Ectodermal cell (in vitro differentiated cells): ENCODE measurements around the gene TXNIP.

Experiments
- H3K27ac ChIP-seq: 2 replicates; pipeline ENCODE4 v1.7.0; 2013; ENCODE audit warnings: mild to moderate bottlenecking, low read depth, low read length; ENCODE audit not compliant: insufficient read depth, poor library complexity, severe bottlenecking
- H3K27me3 ChIP-seq: 2 replicates; pipeline ENCODE4 v1.7.0; 2013; ENCODE audit warnings: mild to moderate bottlenecking, low read length; ENCODE audit not compliant: insufficient read depth, control insufficient read depth, poor library complexity, severe bottlenecking
- H3K36me3 ChIP-seq: one replicate; pipeline ENCODE4 v1.7.0; 2013; ENCODE audit warnings: low read length; ENCODE audit not compliant: control insufficient read depth, insufficient read depth
- H3K4me1 ChIP-seq: one replicate; pipeline ENCODE4 v1.7.0; 2013; ENCODE audit warnings: low read length; ENCODE audit not compliant: control insufficient read depth, insufficient read depth
- H3K4me3 ChIP-seq: 2 replicates; pipeline ENCODE4 v1.7.0; 2013; ENCODE audit warnings: low read depth, low read length, control low read depth; ENCODE audit not compliant: insufficient read depth
- H3K9me3 ChIP-seq: 2 replicates; pipeline ENCODE4 v1.7.0; 2013; ENCODE audit warnings: mild to moderate bottlenecking, low read length, moderate library complexity; ENCODE audit not compliant: control insufficient read depth
- WGBS, 2 experiments: methylation state at CpG; one replicate each; pipeline ENCODE4 v1.1.7; 2013; ENCODE audit warnings: missing lambda C conversion rate in 2 of 2; 5-methylcytosine and 5-hydroxymethylcytosine counted together

Gene TXNIP

GRCh38 chr1:145994391-145995120 is 1.8 kb downstream of the TXNIP start:
- H3K4me3 ChIP-seq: peak overlapping the region; percentile 97
- WGBS, 2 experiments: 91 to 94% methylated on average over 10 of the region's 10 CpGs
- peaks cover 15% of the 10 kb centered on the region for H3K4me1 ChIP-seq
- peaks cover 24% of the 10 kb centered on the region for H3K36me3 ChIP-seq
- no peak overlapping the region for H3K27ac ChIP-seq
- no peaks in the 10 kb centered on the region for H3K9me3 ChIP-seq
- no peaks in the 10 kb centered on the region for H3K27me3 ChIP-seq

- peaks cover 15% of the 10 kb centered on the region for H3K4me1 ChIP-seq
- no peak overlapping the region for H3K27ac ChIP-seq
- H3K27me3 ChIP-seq: no peaks in the 10 kb centered on the region
- H3K36me3 ChIP-seq: peaks cover 24% of the 10 kb centered on the region
- 94 to 97% methylated on average over 6 of the region's 6 CpGs for WGBS, 2 experiments
- H3K9me3 ChIP-seq: no peaks in the 10 kb centered on the region
- H3K4me3 ChIP-seq: peak overlapping the region; percentile 97
These were observed 2.6 kb downstream of the TXNIP start for GRCh38 chr1:145993618-145994390.

DNA sequence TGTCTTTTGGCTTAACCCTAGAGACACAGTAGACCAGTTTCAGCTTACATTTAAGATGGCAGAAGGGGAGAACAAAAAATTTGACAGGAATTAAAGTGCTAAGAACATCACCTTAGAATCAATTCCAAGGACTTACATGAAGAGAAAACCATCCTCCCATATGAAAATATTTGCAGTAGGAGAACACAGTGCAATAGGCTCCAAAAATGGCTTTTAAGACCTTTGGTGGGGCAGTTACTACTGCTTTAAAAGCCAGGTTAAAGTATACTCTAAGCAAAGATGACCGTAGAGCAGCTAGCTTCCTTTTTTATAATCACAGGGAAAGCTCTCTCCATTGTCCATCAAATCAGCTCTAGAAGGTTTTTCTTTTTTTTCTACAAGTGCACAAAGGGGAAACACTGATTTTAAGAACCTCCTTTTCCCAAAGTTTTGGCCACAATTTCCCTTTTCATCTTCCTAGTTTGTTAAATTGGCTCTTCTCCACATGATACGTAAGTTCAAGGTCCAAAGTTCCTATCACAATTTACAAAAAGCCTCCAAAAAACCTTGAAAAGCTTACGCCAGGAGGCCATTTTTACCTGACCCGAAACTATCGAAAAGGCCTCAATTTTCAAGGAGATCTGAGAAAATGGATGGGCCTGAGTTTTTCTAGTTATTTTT is 3.3 kb downstream of the TXNIP start:
- Histone ChIP-seq H3K27me3 (no peaks in the 10 kb centered on the region), H3K4me3 (peak overlapping the region; percentile 97), H3K27ac (no peak overlapping the region), H3K9me3 (no peaks in the 10 kb centered on the region), H3K4me1 (peaks cover 15% of the 10 kb centered on the region), H3K36me3 (peaks cover 24% of the 10 kb centered on the region)
- WGBS, 2 experiments: 95 to 96% methylated on average over 5 of the region's 5 CpGs

- H3K4me3 ChIP-seq: no peak overlapping the region
- 90 to 100% methylated on average over 1 of the region's 1 CpG for WGBS, 2 experiments
- H3K27ac ChIP-seq: no peak overlapping the region
These were observed 3.9 kb downstream of the TXNIP start for GRCh38 chr1:145992502-145992936.

GRCh38 chr1:145991735-145992412 is 4.5 kb downstream of the TXNIP start:
- Histone ChIP-seq H3K27me3 (no peaks in the 10 kb centered on the region), H3K27ac (no peak overlapping the region), H3K9me3 (no peaks in the 10 kb centered on the region), H3K4me3 (no peak overlapping the region), H3K36me3 (peaks cover 24% of the 10 kb centered on the region), H3K4me1 (peaks cover 8% of the 10 kb centered on the region)
- WGBS, 2 experiments: 91 to 93% methylated on average over 8 to 10 of the region's 10 CpGs

More at GRCh38 chr1:145992502-145992936, 3.9 kb downstream of the TXNIP start:
- Histone ChIP-seq H3K36me3 (peaks cover 24% of the 10 kb centered on the region), H3K27me3 (no peaks in the 10 kb centered on the region), H3K4me1 (peaks cover 12% of the 10 kb centered on the region), H3K9me3 (no peaks in the 10 kb centered on the region)

GRCh38 chr1:145990249-145990855 is 6.0 kb downstream of the TXNIP start:
- Histone ChIP-seq H3K9me3 (no peaks in the 10 kb centered on the region), H3K27ac (peak overlapping the region; percentile 29), H3K27me3 (no peaks in the 10 kb centered on the region), H3K4me3 (no peak overlapping the region), H3K36me3 (peaks cover 24% of the 10 kb centered on the region), H3K4me1 (peaks cover 16% of the 10 kb centered on the region)
- WGBS, 2 experiments: 92 to 93% methylated on average over 7 of the region's 7 CpGs

DNA sequence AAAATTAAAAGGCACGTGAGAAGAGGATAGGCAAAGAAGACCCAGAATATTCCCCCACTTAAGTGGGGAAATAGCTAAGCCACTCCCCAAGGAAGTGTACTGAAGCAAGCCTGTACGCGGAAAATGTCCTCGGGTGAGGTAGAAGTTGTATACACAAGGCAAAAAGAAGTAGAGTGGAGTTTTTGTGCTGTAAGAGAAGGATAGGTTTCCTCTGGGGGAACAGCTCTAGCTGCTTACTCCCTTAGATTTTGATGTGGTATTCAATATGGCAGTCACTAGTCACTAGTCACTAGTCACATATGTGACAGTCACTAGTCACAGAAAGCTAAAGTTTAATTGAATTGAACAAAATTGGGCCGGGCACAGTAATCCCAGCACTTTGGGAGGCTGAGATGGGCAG is 7.6 kb downstream of the TXNIP start:
- peaks cover 9% of the 10 kb centered on the region for H3K36me3 ChIP-seq
- peaks cover 18% of the 10 kb centered on the region for H3K4me1 ChIP-seq
- H3K9me3 ChIP-seq: no peaks in the 10 kb centered on the region
- WGBS, 2 experiments: 92 to 95% methylated on average over 5 of the region's 5 CpGs
- H3K27ac ChIP-seq: no peak overlapping the region
- H3K27me3 ChIP-seq: no peaks in the 10 kb centered on the region
- no peak overlapping the region for H3K4me3 ChIP-seq

DNA sequence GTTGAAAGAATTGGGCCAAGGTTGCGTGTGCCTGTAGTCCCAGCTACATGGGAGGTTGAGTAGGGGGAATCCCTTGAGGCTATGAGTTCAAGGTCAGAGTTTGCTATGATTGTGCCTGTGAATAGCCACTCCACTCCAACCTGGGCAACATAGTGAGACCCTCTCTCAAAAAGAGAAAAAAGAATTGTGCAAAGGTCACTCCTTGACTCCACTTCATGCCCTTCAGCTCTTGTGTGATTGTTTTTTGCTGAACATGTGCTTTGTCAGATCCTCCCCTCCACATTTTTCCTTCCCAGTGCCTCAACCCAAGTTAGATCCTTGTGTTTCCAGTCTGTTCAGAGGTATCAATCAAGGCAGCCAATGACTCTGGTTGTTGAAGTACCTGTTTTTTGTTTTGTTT is 8.5 kb downstream of the TXNIP start:
- 93 to 96% methylated on average over 1 of the region's 1 CpG for WGBS, 2 experiments
- Histone ChIP-seq H3K27ac (no peak overlapping the region), H3K9me3 (no peaks in the 10 kb centered on the region), H3K36me3 (peaks cover under 1% of the 10 kb centered on the region), H3K27me3 (no peaks in the 10 kb centered on the region), H3K4me3 (no peak overlapping the region), H3K4me1 (peaks cover 13% of the 10 kb centered on the region)

- Histone ChIP-seq H3K27ac (no peak overlapping the region), H3K4me3 (no peak overlapping the region), H3K27me3 (no peaks in the 10 kb centered on the region), H3K36me3 (no peaks in the 10 kb centered on the region), H3K4me1 (peaks cover 13% of the 10 kb centered on the region), H3K9me3 (no peaks in the 10 kb centered on the region)
- 89 to 96% methylated on average over 6 of the region's 6 CpGs for WGBS, 2 experiments
These were observed 9.8 kb downstream of the TXNIP start for GRCh38 chr1:145986551-145986950.
